ENCODE measurements around the gene VAPA. TPM values are rescaled to one million over a fixed set of nuclear protein-coding genes. Genes with fewer than 3 reads are reported as not detected.
"Not testable (repeated sequence)": the region's sequence is repeated elsewhere in the genome, so short reads cannot be mapped to it uniquely, and the experiment has no call there.

Gene VAPA
- total RNA-seq, 1 donor from 2014 or later: 210 TPM

- H3K27ac ChIP-seq: no peak overlapping the region
- H3K4me3 ChIP-seq: no peak overlapping the region
- no peaks in the 10 kb centered on the region for H3K27me3 ChIP-seq
- no peaks in the 10 kb centered on the region for H3K9me3 ChIP-seq
- TF ChIP-seq CTCF (IDR thresholded peaks at IDR 0.05) (no peak), POLR2A (IDR thresholded peaks at IDR 0.05) (no peak), POLR2AphosphoS5 (IDR thresholded peaks at IDR 0.05; ENCODE audit: insufficient read depth in 1 of 2, low read depth in 1 of 2) (no peak)
- DNase-seq (ENCODE audit: extremely low spot score in 2 of 2): no peak
- no peaks in the 10 kb centered on the region for H3K4me1 ChIP-seq
- H3K36me3 ChIP-seq: no peaks in the 10 kb centered on the region
- intact Hi-C loops (cut with DNase I): no loop called here
These were observed 25.8 kb upstream of the VAPA start for GRCh38 chr18:9887992-9888391.

GRCh38 chr18:9890196-9890595, 23.6 kb upstream of the VAPA start:
- Histone ChIP-seq H3K4me3 (no peak overlapping the region), H3K27me3 (no peaks in the 10 kb centered on the region), H3K36me3 (no peaks in the 10 kb centered on the region), H3K4me1 (no peaks in the 10 kb centered on the region), H3K9me3 (no peaks in the 10 kb centered on the region), H3K27ac (no peak overlapping the region)
- intact Hi-C loops (cut with DNase I): no loop called here
- DNase-seq (ENCODE audit: extremely low spot score in 2 of 2): no peak
- TF ChIP-seq CTCF (IDR thresholded peaks at IDR 0.05): no peak
- no peak for TF ChIP-seq POLR2AphosphoS5 (IDR thresholded peaks at IDR 0.05; ENCODE audit: insufficient read depth in 1 of 2, low read depth in 1 of 2)
- TF ChIP-seq POLR2A (IDR thresholded peaks at IDR 0.05): no peak

GRCh38 chr18:9890957-9891356, 22.9 kb upstream of the VAPA start:
- intact Hi-C loops (cut with DNase I): no loop called here
- no peaks in the 10 kb centered on the region for H3K9me3 ChIP-seq

GRCh38 chr18:9891515-9891914, 22.3 kb upstream of the VAPA start:
- not testable (repeated sequence) for H3K4me3 ChIP-seq

More at GRCh38 chr18:9890957-9891356, 22.9 kb upstream of the VAPA start:
- Histone ChIP-seq H3K36me3 (no peaks in the 10 kb centered on the region), H3K4me3 (no peak overlapping the region), H3K27me3 (no peaks in the 10 kb centered on the region), H3K27ac (no peak overlapping the region), H3K4me1 (no peaks in the 10 kb centered on the region)
- TF ChIP-seq POLR2AphosphoS5 (IDR thresholded peaks at IDR 0.05; ENCODE audit: insufficient read depth in 1 of 2, low read depth in 1 of 2) (no peak), CTCF (IDR thresholded peaks at IDR 0.05) (no peak), POLR2A (IDR thresholded peaks at IDR 0.05) (no peak)
- DNase-seq (ENCODE audit: extremely low spot score in 2 of 2): no peak

GRCh38 chr18:9894454-9895068, 19.3 kb upstream of the VAPA start:
- Histone ChIP-seq H3K4me3 (no peak overlapping the region), H3K27me3 (no peaks in the 10 kb centered on the region), H3K36me3 (no peaks in the 10 kb centered on the region), H3K4me1 (no peaks in the 10 kb centered on the region), H3K9me3 (no peaks in the 10 kb centered on the region), H3K27ac (no peak overlapping the region)
- DNase-seq (ENCODE audit: extremely low spot score in 2 of 2): no peak
- TF ChIP-seq POLR2AphosphoS5 (IDR thresholded peaks at IDR 0.05; ENCODE audit: insufficient read depth in 1 of 2, low read depth in 1 of 2) (no peak), POLR2A (IDR thresholded peaks at IDR 0.05) (no peak), CTCF (IDR thresholded peaks at IDR 0.05) (no peak)
- intact Hi-C loops (cut with DNase I): no loop called here

More at GRCh38 chr18:9891515-9891914, 22.3 kb upstream of the VAPA start:
- intact Hi-C loops (cut with DNase I); H3K9me3 ChIP-seq; H3K27me3 ChIP-seq; H3K27ac ChIP-seq; H3K36me3 ChIP-seq; H3K4me1 ChIP-seq; DNase-seq (ENCODE audit: extremely low spot score in 2 of 2): not testable (repeated sequence)

Data from vagina (tissue), 2 donors.